H1 (cell line): ENCODE data around the gene TEX2. TPM values are rescaled to one million over a fixed set of nuclear protein-coding genes. Genes with fewer than 3 reads are reported as not detected.

Experiments
- CTCF ChIA-PET: fragments of 300-600 bp; sonication (Branson Sonifier 250); formaldehyde crosslinking; loops from one replicate; lab custom pipeline; 2021; ENCODE audit not compliant: partially characterized antibody; lab: Charles Lee
- POLR2A ChIA-PET: fragments of 300-600 bp; sonication (Branson Sonifier 250); formaldehyde crosslinking; loops from one replicate; lab custom pipeline; 2021; ENCODE audit warnings: inconsistent platforms; ENCODE audit not compliant: partially characterized antibody; lab: Charles Lee
- DNase-seq, 2 experiments: peaks; one replicate each; pipeline versions ENCODE4 v3.0.0 to v3.0.0-alpha.2; 2010 to 2022; ENCODE audit warnings: low spot score in 2 of 2, low read depth in 1 of 2, mixed read lengths in 1 of 2
- FAIRE-seq: peaks from 2 replicates; lab custom pipeline; 2011; peaks lifted over from hg19 to GRCh38; lab: Jason Lieb, UNC
- H2AFZ ChIP-seq: 2 replicates; pipeline ENCODE4 v1.8.1; 2012; ENCODE audit warnings: low read length, inconsistent platforms
- H2AK5ac ChIP-seq: 2 replicates; pipeline ENCODE4 v1.6.1; 2013; ENCODE audit warnings: low read depth, low read length
- H2BK120ac ChIP-seq: replicated peaks from 2 replicates; pipeline ENCODE3; 2013; ENCODE audit warnings: low read depth, low read length, inconsistent platforms
- H2BK12ac ChIP-seq: 2 replicates; pipeline ENCODE4 v1.6.1; 2013; ENCODE audit warnings: low read depth, low read length
- H2BK15ac ChIP-seq: 2 replicates; pipeline ENCODE4 v1.6.1; 2013; ENCODE audit warnings: low read length
- H2BK20ac ChIP-seq: 2 replicates; pipeline ENCODE4 v1.6.1; 2013; ENCODE audit warnings: low read length
- H2BK5ac ChIP-seq: 2 replicates; pipeline ENCODE4 v1.6.1; 2013; ENCODE audit warnings: low read depth, low read length
- H3K14ac ChIP-seq: 2 replicates; pipeline ENCODE4 v1.6.1; 2013; ENCODE audit warnings: inconsistent platforms; ENCODE audit not compliant: insufficient read length
- H3K18ac ChIP-seq: 2 replicates; pipeline ENCODE4 v1.6.1; 2013; ENCODE audit warnings: low read length; ENCODE audit errors: extremely low read depth
- H3K23ac ChIP-seq: 2 replicates; pipeline ENCODE4 v1.6.1; 2013; ENCODE audit warnings: inconsistent platforms; ENCODE audit not compliant: insufficient read length
- H3K23me2 ChIP-seq: 2 replicates; pipeline ENCODE4 v1.6.1; 2013; ENCODE audit warnings: low read depth, low read length
- H3K27ac ChIP-seq: 2 replicates; pipeline ENCODE4 v1.6.1; 2011; ENCODE audit warnings: low read depth, low read length, inconsistent platforms
- H3K27me3 ChIP-seq, 4 experiments: replicated peaks in 1 of 4; 1 replicate in 1 of 4; 2 replicates in 3 of 4; pipeline versions ENCODE4 v1.6.1 to v1.8.1; 2011 to 2013; ENCODE audit warnings: low read length in 3 of 4, mild to moderate bottlenecking in 3 of 4, inconsistent platforms in 2 of 4, mixed read lengths in 2 of 4, moderate library complexity in 1 of 4; ENCODE audit not compliant: control insufficient read depth in 3 of 4, insufficient read depth in 3 of 4; ENCODE audit errors: extremely low read depth in 1 of 4
- H3K36me3 ChIP-seq, 4 experiments: 2 replicates each; pipeline versions ENCODE4 v1.6.1 to v1.8.1; 2011 to 2013; ENCODE audit warnings: mild to moderate bottlenecking in 4 of 4, low read length in 3 of 4, moderate library complexity in 2 of 4, control low read depth in 1 of 4, inconsistent platforms in 1 of 4; ENCODE audit not compliant: insufficient read depth in 4 of 4, control insufficient read depth in 2 of 4
- H3K4ac ChIP-seq: replicated peaks from 2 replicates; pipeline ENCODE3; 2013; ENCODE audit warnings: low read length, low read depth, mixed read lengths, inconsistent platforms; ENCODE audit not compliant: insufficient read length
- H3K4me1 ChIP-seq, 4 experiments: replicated peaks in 1 of 4; 1 replicate in 1 of 4; 2 replicates in 3 of 4; pipeline versions ENCODE4 v1.6.1 to v1.8.1; 2011 to 2013; ENCODE audit warnings: low read length in 3 of 4, inconsistent platforms in 2 of 4, mixed read lengths in 1 of 4; ENCODE audit not compliant: insufficient read depth in 4 of 4, control insufficient read depth in 3 of 4
- H3K4me2 ChIP-seq, 2 experiments: 2 replicates each; pipeline versions ENCODE4 v1.6.1 to v1.8.1; 2011 to 2013; ENCODE audit warnings: low read depth in 2 of 2, low read length in 2 of 2, control low read depth in 1 of 2, inconsistent platforms in 1 of 2, mild to moderate bottlenecking in 1 of 2; ENCODE audit not compliant: insufficient read depth in 1 of 2
- H3K4me3 ChIP-seq, 4 experiments: fragments of 200-600, 300-600 bp in 1 of 4; sonication (generic), shearing (Covaris generic), sonication (Bioruptor Twin) in 1 of 4; 2 replicates each; pipeline versions ENCODE4 v1.5.1 to v1.8.1; 2011 to 2016; ENCODE audit warnings: low read length in 4 of 4, low read depth in 3 of 4, control low read depth in 2 of 4, inconsistent platforms in 2 of 4, mild to moderate bottlenecking in 2 of 4, mixed read lengths in 1 of 4, moderate library complexity in 1 of 4; ENCODE audit not compliant: insufficient read depth in 2 of 4; ENCODE audit errors: extremely low read depth in 1 of 4
- H3K56ac ChIP-seq: replicated peaks from 2 replicates; pipeline ENCODE3; 2013; ENCODE audit warnings: low read depth, mild to moderate bottlenecking, mixed read lengths, low read length, inconsistent platforms; ENCODE audit not compliant: insufficient read length
- H3K79me1 ChIP-seq: 2 replicates; pipeline ENCODE4 v1.6.1; 2013; ENCODE audit warnings: low read depth, low read length, control low read depth
- H3K79me2 ChIP-seq, 2 experiments: 2 replicates each; pipeline versions ENCODE4 v1.6.1 to v1.8.1; 2012 to 2013; ENCODE audit warnings: low read length in 2 of 2, mild to moderate bottlenecking in 2 of 2, inconsistent platforms in 1 of 2; ENCODE audit not compliant: insufficient read depth in 2 of 2, control insufficient read depth in 1 of 2
- H3K9ac ChIP-seq, 4 experiments: replicated peaks in 1 of 4; 1 replicate in 1 of 4; 2 replicates in 3 of 4; pipeline versions ENCODE4 v1.6.1 to v1.8.1; 2011 to 2013; ENCODE audit warnings: low read depth in 3 of 4, low read length in 3 of 4, control low read depth in 2 of 4, mild to moderate bottlenecking in 2 of 4, moderate library complexity in 2 of 4, inconsistent platforms in 1 of 4; ENCODE audit errors: extremely low read depth in 1 of 4
- H3K9me3 ChIP-seq, 2 experiments: 2 replicates each; pipeline versions ENCODE4 v1.6.1 to v1.8.1; 2012 to 2013; ENCODE audit warnings: mild to moderate bottlenecking in 2 of 2, moderate library complexity in 2 of 2, control low read depth in 1 of 2, inconsistent platforms in 1 of 2, low read depth in 1 of 2, low read length in 1 of 2, mixed read lengths in 1 of 2; ENCODE audit not compliant: insufficient read depth in 2 of 2
- H4K20me1 ChIP-seq, 2 experiments: replicated peaks in 1 of 2; 2 replicates each; pipeline versions ENCODE3 to v1.8.1; 2011 to 2013; ENCODE audit warnings: inconsistent platforms in 2 of 2, low read length in 2 of 2, mild to moderate bottlenecking in 1 of 2; ENCODE audit not compliant: insufficient read depth in 2 of 2, control insufficient read depth in 1 of 2
- H4K5ac ChIP-seq: 2 replicates; pipeline ENCODE4 v1.6.1; 2013; ENCODE audit warnings: low read length, low read depth, mixed read lengths, inconsistent platforms; ENCODE audit not compliant: insufficient read length
- H4K8ac ChIP-seq: 2 replicates; pipeline ENCODE4 v1.8.0; 2013; ENCODE audit warnings: mild to moderate bottlenecking, moderate library complexity, low read length, inconsistent platforms; ENCODE audit not compliant: insufficient read depth; ENCODE audit errors: extremely low read depth
- H4K91ac ChIP-seq: replicated peaks from 2 replicates; pipeline ENCODE3; 2013; ENCODE audit warnings: low read length, mixed read lengths, inconsistent platforms; ENCODE audit not compliant: insufficient read length
- BACH1 ChIP-seq: IDR thresholded peaks from 2 replicates; pipeline ENCODE4 v1.6.1; 2012; ENCODE audit warnings: low read length, improper control_type of control experiment
- CBX8 ChIP-seq: fragments of 300-800, 300-1000 bp; sonication (generic); IDR thresholded peaks from 2 replicates; pipeline ENCODE4 v1.7.1; 2016; ENCODE audit warnings: low read depth, low read length, borderline replicate concordance
- CTBP2 ChIP-seq: IDR thresholded peaks from 2 replicates; pipeline ENCODE4 v1.7.0; 2011; ENCODE audit warnings: borderline replicate concordance, mild to moderate bottlenecking, moderate library complexity, mixed read lengths, low read length; ENCODE audit not compliant: insufficient read depth, insufficient read length
- KDM5A ChIP-seq: fragments of 200-600 bp; IDR thresholded peaks from 2 replicates; pipeline ENCODE4 v1.7.1; 2012; ENCODE audit warnings: mild to moderate bottlenecking, low read length, inconsistent platforms, mixed read lengths
- RAD21 ChIP-seq, 2 experiments: IDR thresholded peaks in 1 of 2; conservative IDR thresholded peaks in 1 of 2; 2 replicates each; pipeline ENCODE4 v1.6.1; 2011; ENCODE audit warnings: low read depth in 2 of 2, low read length in 2 of 2, improper control_type of control experiment in 1 of 2, inconsistent platforms in 1 of 2, mild to moderate bottlenecking in 1 of 2, moderate library complexity in 1 of 2
- RFX5 ChIP-seq: IDR thresholded peaks from 2 replicates; pipeline ENCODE4 v1.6.1; 2011; ENCODE audit warnings: low read depth, low read length, improper control_type of control experiment, borderline replicate concordance
- RNF2 ChIP-seq: fragments of 200-900, 300-1000 bp; sonication (generic); IDR thresholded peaks from 2 replicates; pipeline ENCODE4 v1.7.1; 2016; ENCODE audit warnings: borderline replicate concordance, low read depth, mild to moderate bottlenecking, antibody characterized with exemption, low read length; ENCODE audit not compliant: poor library complexity, severe bottlenecking; ENCODE audit errors: missing control alignments
- RXRA ChIP-seq: IDR thresholded peaks from 2 replicates; pipeline ENCODE4 v1.6.1; 2011; ENCODE audit warnings: low read depth, mild to moderate bottlenecking, low read length, moderate library complexity; ENCODE audit not compliant: insufficient read depth
- SP1 ChIP-seq: IDR thresholded peaks from 2 replicates; pipeline ENCODE4 v1.6.1; 2011; ENCODE audit warnings: low read depth, low read length
- WGBS, 2 experiments: shearing (Covaris generic) in 1 of 2; methylation state at CpG; one replicate each; pipeline versions ENCODE4 v1.1.6 to v1.1.7; 2013 to 2015; ENCODE audit warnings: low lambda C conversion rate in 2 of 2, mixed read lengths in 2 of 2, inconsistent platforms in 1 of 2, low coverage in 1 of 2, missing lambda C conversion rate in 1 of 2; ENCODE audit not compliant: insufficient replicate concordance in 2 of 2, insufficient coverage in 1 of 2, insufficient read length in 1 of 2; ENCODE audit errors: extremely low coverage in 1 of 2, missing lambda C conversion rate in 1 of 2; 5-methylcytosine and 5-hydroxymethylcytosine counted together
- polyA plus RNA-seq, 7 experiments: library from polyadenylated mRNA; depleted of rRNA in 3 of 7; stranded (reverse) in 5 of 7; unstranded in 2 of 7; fragments of >200 nt in 5 of 7; fragments of 200-250 nt in 2 of 7; gene quantifications; 1 replicate in 5 of 7; 2 replicates in 1 of 7; 4 replicates in 1 of 7; pipeline versions ENCODE4 v1.2.1 to v1.2.3, GENCODE V29; 2011 to 2013; ENCODE audit warnings: missing spikeins in 2 of 7, mixed read lengths in 2 of 7
- total RNA-seq: library from RNA; stranded (reverse); fragmentation: NEBNext Ultra II Directional; extraction: Animal tissue kit (Norgen Biotek cat#: 25700); gene quantifications from 2 replicates; pipeline ENCODE4 v1.2.1, GENCODE V29; 2021
- TF ChIP-seq, protein P1 (sequence below): IDR thresholded peaks from 2 replicates; pipeline ENCODE4 v1.6.1; 2012; ENCODE audit warnings: inconsistent platforms

The TEX2 gene
- total and polyA plus RNA-seq, 2 of the 8 experiments (the other 6 are each of a cell fraction or from before 2014, with no cell fraction given): 6.1 to 15.6 TPM

DNA sequence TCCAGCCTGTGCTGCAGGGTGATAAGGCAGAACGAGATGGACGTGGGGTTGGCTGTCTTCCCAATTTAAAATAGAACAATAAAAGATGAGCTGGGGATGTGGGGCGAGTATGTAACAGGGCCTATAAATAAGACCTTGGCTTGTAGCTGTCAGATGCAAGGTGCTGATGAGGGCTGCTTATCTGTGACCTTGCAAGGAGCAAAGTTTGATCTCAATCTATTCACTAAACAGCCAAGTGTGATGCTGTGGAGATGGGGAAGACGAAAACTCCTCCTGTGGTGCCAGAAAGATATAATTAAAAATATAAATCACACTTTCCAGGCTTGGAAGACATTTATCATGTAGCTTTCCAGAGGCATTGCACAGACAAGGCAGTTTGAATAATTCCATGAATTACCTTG, 26.7 kb upstream of the TEX2 start:
- no peak overlapping the region for H4K8ac ChIP-seq
- no peaks in the 10 kb centered on the region for H3K27me3 ChIP-seq
- H2BK120ac ChIP-seq: no peak overlapping the region
- no peak overlapping the region for H3K9ac ChIP-seq
- no peak overlapping the region for H3K4ac ChIP-seq
- no peak overlapping the region for H2BK5ac ChIP-seq
- no peak overlapping the region for H3K27ac ChIP-seq
- no peak overlapping the region for H3K4me3 ChIP-seq
- no peak overlapping the region for H2AK5ac ChIP-seq
- WGBS, 2 experiments: 88% methylated on average over 4 of the region's 4 CpGs; no CpG with 5 or more reads in 1 of the 2 experiments
- H3K23ac ChIP-seq: no peak overlapping the region
- H4K91ac ChIP-seq: no peak overlapping the region
- no peak overlapping the region for H2AFZ ChIP-seq
- H4K5ac ChIP-seq: no peak overlapping the region
- no peak overlapping the region for H2BK12ac ChIP-seq
- no peak overlapping the region for H2BK20ac ChIP-seq
- H3K4me1 ChIP-seq: no peaks in the 10 kb centered on the region
- H3K56ac ChIP-seq: no peak overlapping the region
- peaks cover 10 to 13% of the 10 kb centered on the region in 2 experiments; a peak in 3 of 4 replicates for H3K9me3 ChIP-seq
- ChIA-PET POLR2A (interaction anchor here (0.8 to 1.3 kb wide), 2 partner anchors 141 to 144 kb away, joined by 3 to 5 read pairs; no protein-coding TSS in a partner anchor), CTCF (interaction anchor here (0.9 to 3.6 kb wide), 10 partner anchors 10 to 382 kb away, joined by 3 to 17 read pairs (median 6); partner anchors contain the start of gene CSHL1)
- no peak overlapping the region for H3K14ac ChIP-seq
- no peak for FAIRE-seq
- H3K23me2 ChIP-seq: no peaks in the 10 kb centered on the region
- H3K18ac ChIP-seq: no peak overlapping the region
- no peak overlapping the region for H2BK15ac ChIP-seq
- H3K79me1 ChIP-seq: no peaks in the 10 kb centered on the region
- H3K36me3 ChIP-seq: no peaks in the 10 kb centered on the region
- no peaks in the 10 kb centered on the region for H3K79me2 ChIP-seq
- no peak for DNase-seq
- no peak overlapping the region for H3K4me2 ChIP-seq
- H4K20me1 ChIP-seq: no peaks in the 10 kb centered on the region
- no peak for TF ChIP-seq RFX5
- no peak for TF ChIP-seq RNF2
- TF ChIP-seq CTBP2: no peak
- TF ChIP-seq CBX8: no peak
- TF ChIP-seq KDM5A: no peak
- no peak for TF ChIP-seq SP1
- no peak for TF ChIP-seq RXRA
- TF ChIP-seq, protein P1, sequence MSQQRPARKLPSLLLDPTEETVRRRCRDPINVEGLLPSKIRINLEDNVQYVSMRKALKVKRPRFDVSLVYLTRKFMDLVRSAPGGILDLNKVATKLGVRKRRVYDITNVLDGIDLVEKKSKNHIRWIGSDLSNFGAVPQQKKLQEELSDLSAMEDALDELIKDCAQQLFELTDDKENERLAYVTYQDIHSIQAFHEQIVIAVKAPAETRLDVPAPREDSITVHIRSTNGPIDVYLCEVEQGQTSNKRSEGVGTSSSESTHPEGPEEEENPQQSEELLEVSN: no peak
- no peak for TF ChIP-seq BACH1
- no peak for TF ChIP-seq RAD21 (IDR thresholded peaks at IDR 0.05 in 1 of 2, conservative IDR thresholded peaks at IDR 0.05 in 1 of 2; ENCODE audit: low read depth in 2 of 2, low read length in 2 of 2)
